WI38 (cell line): Measurements from ENCODE around the gene LRMDA.

Source experiments
- H3K4me3 ChIP-seq: 2 replicates; pipeline ENCODE4 v1.5.1; 2011; ENCODE audit warnings: low read depth, mild to moderate bottlenecking, control low read depth, low read length
- TF ChIP-seq, protein P1 (sequence below): IDR thresholded peaks from 2 replicates; pipeline ENCODE4 v1.5.1; 2012; ENCODE audit warnings: low read depth, mild to moderate bottlenecking, control low read depth, low read length

LRMDA gene

DNA sequence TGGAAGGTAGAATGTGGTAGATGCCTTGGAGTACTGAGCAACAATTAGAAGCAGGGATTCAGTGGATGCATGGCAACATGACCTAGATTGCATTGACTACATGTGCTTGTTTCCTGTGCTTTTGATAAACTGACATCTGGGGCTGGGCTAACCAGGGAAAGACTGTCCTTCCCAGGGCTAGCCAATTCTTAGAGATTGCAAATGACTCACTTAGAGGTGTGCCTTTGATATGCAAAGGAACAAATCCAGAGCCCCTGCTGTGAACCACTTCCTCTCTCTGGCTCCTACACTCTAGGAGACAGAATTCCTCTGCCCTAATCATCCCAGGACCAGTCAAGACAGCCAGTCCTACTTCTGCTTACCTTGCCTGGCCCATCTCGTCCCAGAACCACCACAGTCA lies 651.5 kb downstream of the LRMDA start:
- H3K4me3 ChIP-seq: no peak overlapping the region
- TF ChIP-seq, protein P1, sequence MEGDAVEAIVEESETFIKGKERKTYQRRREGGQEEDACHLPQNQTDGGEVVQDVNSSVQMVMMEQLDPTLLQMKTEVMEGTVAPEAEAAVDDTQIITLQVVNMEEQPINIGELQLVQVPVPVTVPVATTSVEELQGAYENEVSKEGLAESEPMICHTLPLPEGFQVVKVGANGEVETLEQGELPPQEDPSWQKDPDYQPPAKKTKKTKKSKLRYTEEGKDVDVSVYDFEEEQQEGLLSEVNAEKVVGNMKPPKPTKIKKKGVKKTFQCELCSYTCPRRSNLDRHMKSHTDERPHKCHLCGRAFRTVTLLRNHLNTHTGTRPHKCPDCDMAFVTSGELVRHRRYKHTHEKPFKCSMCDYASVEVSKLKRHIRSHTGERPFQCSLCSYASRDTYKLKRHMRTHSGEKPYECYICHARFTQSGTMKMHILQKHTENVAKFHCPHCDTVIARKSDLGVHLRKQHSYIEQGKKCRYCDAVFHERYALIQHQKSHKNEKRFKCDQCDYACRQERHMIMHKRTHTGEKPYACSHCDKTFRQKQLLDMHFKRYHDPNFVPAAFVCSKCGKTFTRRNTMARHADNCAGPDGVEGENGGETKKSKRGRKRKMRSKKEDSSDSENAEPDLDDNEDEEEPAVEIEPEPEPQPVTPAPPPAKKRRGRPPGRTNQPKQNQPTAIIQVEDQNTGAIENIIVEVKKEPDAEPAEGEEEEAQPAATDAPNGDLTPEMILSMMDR: no peak

DNA sequence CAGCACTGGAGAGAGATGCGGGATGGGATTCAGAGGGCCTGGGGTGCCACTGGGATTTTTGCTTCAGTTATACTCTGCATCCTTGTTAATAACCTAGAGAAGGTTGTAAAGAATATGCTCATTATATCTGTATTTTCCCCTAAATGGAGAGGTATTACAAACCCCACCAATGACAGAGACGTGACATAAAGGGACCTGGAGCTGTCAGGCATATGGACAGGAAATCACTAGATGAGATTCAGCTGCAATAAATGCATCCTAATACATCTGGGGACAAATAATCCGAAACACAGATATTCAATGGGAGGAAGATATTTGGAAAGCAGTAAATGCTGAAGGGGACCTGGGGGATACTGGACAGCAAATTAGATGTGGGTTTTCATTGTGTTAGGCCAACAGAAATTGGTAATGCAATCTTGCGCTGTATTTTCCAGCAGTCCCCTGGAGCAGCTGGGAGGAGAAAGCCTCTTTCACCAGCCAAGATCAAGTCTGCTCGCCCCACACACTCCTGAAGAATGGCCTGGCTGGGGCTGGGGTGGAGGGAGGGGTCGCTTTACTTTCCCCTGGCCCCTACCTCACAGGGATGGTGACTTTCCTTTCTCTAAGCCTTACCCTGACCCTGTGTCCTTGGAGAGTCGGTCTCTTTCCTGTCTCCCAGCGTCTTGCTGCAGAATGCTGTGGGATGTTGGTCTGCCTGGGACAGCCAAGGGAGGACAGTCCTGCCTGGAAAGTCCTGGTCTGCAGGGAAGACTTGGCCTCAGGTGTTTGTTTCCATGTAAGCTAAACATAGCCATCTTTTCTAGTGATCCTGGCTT lies 653.8 kb downstream of the LRMDA start:
- H3K4me3 ChIP-seq: no peak overlapping the region
- TF ChIP-seq, protein P1: no peak

DNA sequence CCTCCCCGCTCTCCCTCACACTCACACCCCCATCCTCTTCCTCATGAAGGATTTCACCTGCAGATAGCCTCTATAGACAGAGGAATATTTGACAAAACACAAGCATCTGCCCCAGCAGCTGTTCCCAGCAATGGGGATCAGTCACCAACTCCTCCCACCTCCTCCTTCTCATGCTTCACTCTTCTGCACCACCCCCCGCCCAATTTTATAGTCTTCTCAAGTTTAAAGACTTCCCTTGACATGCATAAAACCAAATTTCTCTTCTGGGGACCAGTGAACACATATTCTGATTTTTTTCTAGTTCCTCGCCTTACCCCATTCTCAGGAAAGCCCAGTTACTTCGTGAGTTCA lies 654.4 kb downstream of the LRMDA start:
- TF ChIP-seq, protein P1: no peak
- H3K4me3 ChIP-seq: no peak overlapping the region

DNA sequence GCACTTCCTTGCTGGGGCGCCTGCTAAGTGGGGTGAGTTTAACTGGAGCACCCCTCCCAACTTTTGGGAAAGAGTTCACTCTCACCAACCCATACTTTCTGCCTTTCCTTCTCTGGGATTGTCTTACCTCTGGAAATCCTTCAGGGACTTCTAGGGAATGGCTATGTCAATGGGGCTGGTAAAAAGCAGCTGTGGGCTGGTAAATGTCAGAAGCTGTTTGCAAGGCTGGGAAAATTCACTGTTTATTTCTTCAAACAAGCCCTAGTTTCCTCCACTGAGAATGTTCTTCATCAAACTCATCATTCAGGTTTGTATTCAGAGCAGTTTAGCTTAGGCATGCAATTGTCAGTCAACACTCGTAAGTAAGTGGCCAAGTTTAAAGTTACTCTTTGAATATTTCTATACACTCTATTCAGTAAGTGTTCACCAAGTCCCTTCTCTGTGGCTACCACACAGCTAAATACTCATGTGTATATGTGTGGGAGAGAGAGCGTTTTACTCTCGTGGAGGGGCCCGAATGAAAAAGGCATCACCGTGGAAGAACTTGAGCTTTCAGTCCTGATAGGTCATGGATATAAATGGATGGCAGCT lies 654.8 kb downstream of the LRMDA start:
- TF ChIP-seq, protein P1: no peak

DNA sequence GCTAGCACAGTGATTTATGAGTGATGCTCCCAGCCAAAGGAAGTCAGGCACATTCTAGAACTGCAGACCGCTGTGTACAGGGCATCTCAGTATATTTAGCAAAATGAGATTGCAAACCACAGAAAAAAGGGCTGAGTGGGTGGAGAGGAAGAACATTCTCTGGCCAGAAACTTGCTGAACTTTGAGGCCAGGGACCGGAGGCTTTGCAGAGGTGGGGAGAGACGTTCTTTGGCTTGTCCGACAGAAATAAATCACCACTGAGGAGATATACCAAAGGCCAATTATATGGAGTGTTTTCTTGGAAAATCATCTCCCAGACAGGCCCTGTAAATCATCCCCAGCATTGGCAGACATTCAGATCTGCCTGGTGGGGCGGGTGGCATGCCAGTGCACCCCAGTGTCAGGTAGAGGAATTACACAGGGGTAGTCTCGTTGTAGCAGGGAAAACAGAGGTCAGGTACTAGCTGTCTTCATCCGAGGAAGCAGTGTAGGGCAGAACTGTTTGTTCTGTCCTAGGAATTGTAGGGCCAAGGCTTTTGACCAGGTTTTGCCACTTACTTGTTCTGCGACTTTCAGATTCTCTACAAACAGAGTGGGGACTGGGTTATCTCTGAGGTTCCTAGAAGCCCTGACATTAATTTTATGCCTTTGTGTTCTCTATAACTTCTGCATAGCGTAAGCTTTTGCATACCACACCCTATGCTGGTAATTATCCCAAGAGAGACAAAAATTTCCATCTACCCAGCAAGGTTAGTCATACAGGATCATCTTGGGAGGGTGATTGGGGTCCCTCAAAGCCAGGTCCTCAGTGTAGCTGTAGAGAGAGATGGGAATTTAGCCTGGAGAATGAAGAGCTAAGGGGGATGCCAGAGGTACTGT lies 655.6 kb downstream of the LRMDA start:
- TF ChIP-seq, protein P1: 0 out of 2 replicates have a peak, but pooled peaks have one; percentile 9

More for the DNA sequence above, 654.8 kb downstream of the LRMDA start:
- H3K4me3 ChIP-seq: no peak overlapping the region

DNA sequence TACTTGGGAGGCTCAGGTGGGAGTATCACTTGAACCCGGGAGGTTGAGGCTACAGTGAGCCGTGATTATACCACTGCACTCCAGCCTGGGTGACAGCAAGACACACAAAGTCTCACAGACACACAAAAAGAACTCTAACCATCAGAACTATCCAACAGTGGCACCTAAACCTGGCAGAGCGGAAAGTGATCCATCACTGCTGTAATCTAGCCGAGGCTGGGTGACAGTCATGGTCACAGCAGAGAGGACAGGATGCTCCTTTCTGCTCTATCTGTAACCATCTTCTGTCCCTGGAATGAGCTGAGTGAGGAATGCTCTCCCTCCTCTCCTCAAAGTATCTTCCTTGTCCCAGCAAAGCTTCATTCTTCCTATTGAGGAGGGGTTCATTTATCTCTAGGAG lies 656.6 kb downstream of the LRMDA start:
- H3K4me3 ChIP-seq: no peak overlapping the region
- TF ChIP-seq, protein P1: no peak

More for the DNA sequence above, 655.6 kb downstream of the LRMDA start:
- H3K4me3 ChIP-seq: no peak overlapping the region
